Heart right ventricle (tissue), 16 donors: ENCODE data around the gene STX16. TPM values are rescaled to one million over a fixed set of nuclear protein-coding genes. Genes with fewer than 3 reads are reported as not detected.

ENCODE experiments used
- ATAC-seq, 8 donors: fragments of 200-7000 bp; cut with Tn5 transposase; one replicate each; pipeline ENCODE4 v1.9.1; 2020; ENCODE audit warnings: mild to moderate bottlenecking in 8 of 8, moderate library complexity in 8 of 8, moderate number of reproducible peaks in 1 of 8
- DNase-seq, 2 donors: peaks; one replicate each; pipeline ENCODE4 v3.0.0-alpha.2; 2020
- H3K27ac ChIP-seq, 10 donors: fragments of 200-600 bp; sonication (generic) in 2 of 10; one replicate each; pipeline versions ENCODE4 v1.5.0 to v1.8.0; 2020 to 2022; ENCODE audit warnings: mild to moderate bottlenecking in 3 of 10
- H3K27me3 ChIP-seq, 7 donors: fragments of 200-600 bp; one replicate each; pipeline ENCODE4 v1.8.0; 2021 to 2022; ENCODE audit warnings: mild to moderate bottlenecking in 2 of 7
- H3K36me3 ChIP-seq, 9 donors: fragments of 200-600 bp; sonication (generic) in 1 of 9; one replicate each; pipeline versions ENCODE4 v1.5.0 to v1.8.0; 2020 to 2022; ENCODE audit warnings: mild to moderate bottlenecking in 2 of 9
- H3K4me1 ChIP-seq, 9 donors: fragments of 200-600 bp; sonication (generic) in 1 of 9; one replicate each; pipeline versions ENCODE4 v1.5.0 to v1.8.0; 2020 to 2022; ENCODE audit warnings: mild to moderate bottlenecking in 4 of 9
- H3K4me3 ChIP-seq, 10 donors: fragments of 200-600 bp; sonication (generic) in 2 of 10; one replicate each; pipeline versions ENCODE4 v1.5.0 to v1.8.0; 2020 to 2022; ENCODE audit warnings: mild to moderate bottlenecking in 7 of 10, moderate library complexity in 2 of 10
- H3K9me3 ChIP-seq, 11 donors: fragments of 200-600 bp in 10 of 11; sonication (generic) in 2 of 11; one replicate each; pipeline versions ENCODE4 v1.5.0 to v1.8.0; 2013 to 2022; ENCODE audit warnings: mild to moderate bottlenecking in 2 of 11, control low read depth in 1 of 11, moderate library complexity in 1 of 11
- WGBS, 2 donors: extraction: QIAGEN DNeasy Blood & Tissue Kit; methylation state at CpG; one replicate each; pipeline ENCODE4 v1.1.7; 2013; ENCODE audit warnings: inconsistent platforms in 1 of 2; 5-methylcytosine and 5-hydroxymethylcytosine counted together
- intact Hi-C, 10 donors: fragments of 100-400 bp; cut with DNase I; formaldehyde crosslinking; loops; one replicate each; pipeline versions ENCODE4 v1.11.1 to v1.14.2; 2022
- polyA plus RNA-seq, 2 donors: library from polyadenylated mRNA; stranded (reverse); fragments of 200-250 nt; gene quantifications; one replicate each; pipeline ENCODE4 v1.2.3, GENCODE V29; 2013
- total RNA-seq, 10 donors: library from RNA; stranded (reverse); fragmentation: NEBNext Ultra II Directional in 3 of 10; extraction: Animal tissue kit (Norgen Biotek cat#: 25700) in 3 of 10; gene quantifications; one replicate each; pipeline versions ENCODE4 v1.2.1 to v1.2.4, GENCODE V29; 2021 to 2023
- TF ChIP-seq, protein P1 (sequence below), 9 donors: fragments of 200-600 bp; sonication (generic) in 2 of 9; IDR thresholded peaks; one replicate each; pipeline versions ENCODE4 v1.5.0 to v1.8.0; 2021 to 2022; ENCODE audit warnings: antibody characterized with exemption in 9 of 9, mild to moderate bottlenecking in 5 of 9, moderate library complexity in 1 of 9
- donor health status: Arrhythmogenic right ventricular cardiomyopathy.
- donor health status: ischemic (EF 13 %, LVEDD 7.1; RV severe dilation, severe dysfunction).
- donor health status: healthy with polysubstance abuse.
- donor health status: DM: no; HTN: yes; CAD: no.
- donor health status: DM: no; HTN: no; CAD: no.
- donor health status: ischemic (EF 25% LVEDD 6.9; RV normal size, moderate dysfunction).
- donor health status: ischemic (EF 25% LVEDD 5.7; RV mildly dilated, moderate dysfunction).
- donor health status: healthy.
- donor health status: DM: yes; HTN: yes; CAD: no.
- donor health status: Ischemic cardiomyopathy.
- donor health status: ischemic (EF 35%, LVEDD 5.7; RV mildly dilated, moderate dysfunction).
- donor health status: nonischemic (EF 11% LVEDD 7.7; RV severe dilation, severe dysfunction).
- donor health status: DM: yes; HTN: yes; CAD: no.
- donor health status: PGD.
- donor health status: ischemic (EF 29% LVEDD 5.4; RV normal size, mild dysfunction).
- donor health status: nonischemic (EF 23%, LVEDD 6.1; RV moderate dilation, normal function).

Gene STX16
- total and polyA plus RNA-seq, 12 donors = 17.1 to 57.6 (median 27.0) TPM

DNA sequence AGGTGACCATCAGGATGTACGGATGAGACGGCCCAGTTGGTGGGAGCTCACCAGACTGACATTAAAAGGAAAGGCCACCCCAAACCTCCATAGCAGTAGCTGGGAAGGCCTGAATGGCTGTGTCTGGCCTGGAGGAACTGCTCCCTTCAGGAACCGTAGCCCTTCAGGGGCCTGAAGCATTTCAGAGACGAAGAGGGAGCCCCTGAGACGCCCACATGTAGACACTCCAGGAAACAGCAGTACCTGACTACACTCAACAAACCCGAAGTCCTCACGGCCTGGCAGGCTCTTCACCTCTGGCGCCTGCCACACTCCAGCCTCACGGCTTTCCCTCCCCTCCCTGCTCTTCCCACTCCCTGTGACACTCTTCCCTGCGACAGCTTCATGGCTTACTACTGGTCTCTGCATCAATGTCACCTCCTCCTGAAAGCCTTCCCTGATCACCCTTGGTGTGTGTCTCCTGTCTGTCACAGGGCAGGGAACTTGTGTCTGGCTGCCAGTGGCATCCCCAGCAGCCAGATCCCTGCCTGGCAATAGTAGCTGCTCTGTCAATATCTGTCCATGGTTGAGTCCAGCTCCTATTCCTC lies 14.6 kb upstream of the STX16 start:
- Histone ChIP-seq H3K9me3 (no peaks in the 10 kb centered on the region), H3K4me1 (peaks cover 0 to 9% (median 0%) of the 10 kb centered on the region in 9 donors), H3K4me3 (no peak overlapping the region), H3K27me3 (peaks cover 0 to 43% (median 5%) of the 10 kb centered on the region in 7 donors), H3K27ac (no peak overlapping the region), H3K36me3 (no peaks in the 10 kb centered on the region)
- intact Hi-C loops = loop anchor here in 2 of 10 donors (5.0 to 10.0 kb wide), 2 partner anchors 62 to 69 kb away; no protein-coding TSS in a partner anchor
- DNase-seq (no peak), ATAC-seq (no peak)
- TF ChIP-seq, protein P1, sequence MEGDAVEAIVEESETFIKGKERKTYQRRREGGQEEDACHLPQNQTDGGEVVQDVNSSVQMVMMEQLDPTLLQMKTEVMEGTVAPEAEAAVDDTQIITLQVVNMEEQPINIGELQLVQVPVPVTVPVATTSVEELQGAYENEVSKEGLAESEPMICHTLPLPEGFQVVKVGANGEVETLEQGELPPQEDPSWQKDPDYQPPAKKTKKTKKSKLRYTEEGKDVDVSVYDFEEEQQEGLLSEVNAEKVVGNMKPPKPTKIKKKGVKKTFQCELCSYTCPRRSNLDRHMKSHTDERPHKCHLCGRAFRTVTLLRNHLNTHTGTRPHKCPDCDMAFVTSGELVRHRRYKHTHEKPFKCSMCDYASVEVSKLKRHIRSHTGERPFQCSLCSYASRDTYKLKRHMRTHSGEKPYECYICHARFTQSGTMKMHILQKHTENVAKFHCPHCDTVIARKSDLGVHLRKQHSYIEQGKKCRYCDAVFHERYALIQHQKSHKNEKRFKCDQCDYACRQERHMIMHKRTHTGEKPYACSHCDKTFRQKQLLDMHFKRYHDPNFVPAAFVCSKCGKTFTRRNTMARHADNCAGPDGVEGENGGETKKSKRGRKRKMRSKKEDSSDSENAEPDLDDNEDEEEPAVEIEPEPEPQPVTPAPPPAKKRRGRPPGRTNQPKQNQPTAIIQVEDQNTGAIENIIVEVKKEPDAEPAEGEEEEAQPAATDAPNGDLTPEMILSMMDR (IDR thresholded peaks at IDR 0.05) = no peak
- 88 to 90% methylated on average over 10 of the region's 10 CpGs for WGBS, 2 donors

- intact Hi-C loops = loop anchor here in 2 of 10 donors (5.0 to 10.0 kb wide), 2 partner anchors 62 to 70 kb away; no protein-coding TSS in a partner anchor
- no peak overlapping the region for H3K27ac ChIP-seq
- peak in 4 of 8 donors; percentile 6 to 61 (median 24) for ATAC-seq
- TF ChIP-seq, protein P1 (IDR thresholded peaks at IDR 0.05) = peak in 1 of 9 donors; percentile 33
- H3K27me3 ChIP-seq = peaks cover 0 to 43% (median 5%) of the 10 kb centered on the region in 7 donors
- no peak for DNase-seq
- no peaks in the 10 kb centered on the region for H3K9me3 ChIP-seq
- H3K36me3 ChIP-seq = no peaks in the 10 kb centered on the region
- WGBS, 2 donors = 51% methylated on average over 8 of the region's 8 CpGs
- no peak overlapping the region for H3K4me3 ChIP-seq
- H3K4me1 ChIP-seq = peaks cover 0 to 9% (median 0%) of the 10 kb centered on the region in 9 donors
Measured at GRCh38 chr20:58636983-58637421, 14.1 kb upstream of the STX16 start.

- H3K27me3 ChIP-seq = peaks cover 0 to 47% (median 8%) of the 10 kb centered on the region in 7 donors
- DNase-seq = no peak
Measured at GRCh38 chr20:58637466-58638213, 13.4 kb upstream of the STX16 start.

More at GRCh38 chr20:58637466-58638213, 13.4 kb upstream of the STX16 start:
- TF ChIP-seq, protein P1 (IDR thresholded peaks at IDR 0.05) = no peak
- Histone ChIP-seq H3K27ac (no peak overlapping the region), H3K4me3 (no peak overlapping the region), H3K9me3 (no peaks in the 10 kb centered on the region), H3K36me3 (no peaks in the 10 kb centered on the region), H3K4me1 (peaks cover 0 to 9% (median 0%) of the 10 kb centered on the region in 9 donors)
- intact Hi-C loops = loop anchor here in 2 of 10 donors (5.0 to 10.0 kb wide), 2 partner anchors 63 to 70 kb away; no protein-coding TSS in a partner anchor
- 87 to 89% methylated on average over 24 of the region's 24 CpGs for WGBS, 2 donors
- no peak for ATAC-seq
